ENCODE measurements around the gene TSPYL1. TPM values are rescaled to one million over a fixed set of nuclear protein-coding genes. Genes with fewer than 3 reads are reported as not detected.

TSPYL1 gene
- total and polyA plus RNA-seq, 9 of the 15 experiments (the other 6 are each of a cell fraction or from before 2014, with no cell fraction given): 23.1 to 56.8 (median 37.9) TPM

GRCh38 chr6:116254297-116255056 lies 25.3 kb downstream of the TSPYL1 start (continued):
- no peak for TF ChIP-seq ZNF431 (CRISPR knock-in tag; IDR thresholded peaks at IDR 0.05)
- peak; percentile 67; the same call in 1 of the 2 replicates for TF ChIP-seq NFRKB (IDR thresholded peaks at IDR 0.05; ENCODE audit: low read depth)

- CTCF ChIA-PET (ENCODE audit: low intra/inter-chr PET ratio): no interaction called here
- FAIRE-seq: peak; percentile 97
- no TSS peak for BruUV-seq (replicated peaks)
- POLR2A ChIA-PET: interaction anchor here (0.6 to 3.7 kb wide), 5 partner anchors 14 to 310 kb away, joined by 3 to 22 read pairs (median 4); no protein-coding TSS in a partner anchor
- peaks cover 2% of the 10 kb centered on the region; the same call in 1 of the 3 replicates for H3K36me3 ChIP-seq (ENCODE audit: control insufficient read depth, insufficient read depth, low read length)
- H3K27me3 ChIP-seq (ENCODE audit: control insufficient read depth in 2 of 2, insufficient read depth in 2 of 2, low read length in 2 of 2): no peaks in the 10 kb centered on the region
- no peaks in the 10 kb centered on the region for H3K9me3 ChIP-seq (replicated peaks; ENCODE audit: control insufficient read depth, insufficient read depth, low read depth, low read length)
- peak; percentile 91 for ATAC-seq
- H3K27ac ChIP-seq (ENCODE audit: extremely low read depth, low read depth, low read length): peak within 1 kb of the TSS; percentile 85
- H2AFZ ChIP-seq (ENCODE audit: low read depth, low read length): peak within 1 kb of the TSS; percentile 88
- in situ Hi-C loops (cut with MboI): no loop called here
- intact Hi-C loops (cut with micrococcal nuclease): no loop called here
- H3K4me1 ChIP-seq (replicated peaks in 1 of 2; ENCODE audit: control insufficient read depth in 2 of 2, insufficient read depth in 2 of 2, low read length in 2 of 2): peaks cover 6 to 14% of the 10 kb centered on the region in 2 experiments; a peak in 3 of 5 replicates
- 17% methylated on average over 46 of the region's 53 CpGs for WGBS (ENCODE audit: insufficient coverage, low coverage, missing lambda C conversion rate)
- H3K79me2 ChIP-seq (ENCODE audit: control insufficient read depth, insufficient read depth, low read length): peaks cover 47% of the 10 kb centered on the region
- H3K9ac ChIP-seq (ENCODE audit: insufficient read depth in 1 of 2, low read depth in 2 of 2, low read length in 2 of 2): peak within 1 kb of the TSS; percentile 89 to 91
- no peaks in the 10 kb centered on the region for H3K9me1 ChIP-seq (ENCODE audit: control insufficient read depth, insufficient read depth, low read length)
- peak; percentile 88 to 96 (median 90) for DNase-seq (ENCODE audit: extremely low read depth in 1 of 4, low spot score in 3 of 4)
- H3K4me2 ChIP-seq (ENCODE audit: insufficient read depth, low read length): peak within 1 kb of the TSS; percentile 85
- H4K20me1 ChIP-seq (replicated peaks; ENCODE audit: control insufficient read depth, insufficient read depth, low read length): peaks cover 4% of the 10 kb centered on the region; the same call in 1 of the 2 replicates
- peak within 1 kb of the TSS; percentile 71 for H3K4me3 ChIP-seq
- TF ChIP-seq SOX6 (IDR thresholded peaks at IDR 0.05) (peak; percentile 100), TFE3 (CRISPR knock-in tag; IDR thresholded peaks at IDR 0.05) (no peak), BHLHE40 (IDR thresholded peaks at IDR 0.05; ENCODE audit: low read length) (0 out of 2 replicates have a peak, but pooled peaks have one; percentile 40), POLR3A (IDR thresholded peaks at IDR 0.05; ENCODE audit: borderline replicate concordance, extremely low read depth, insufficient read depth, insufficient read length) (no peak), ZNF780A (CRISPR knock-in tag; IDR thresholded peaks at IDR 0.05) (no peak), KAT7 (CRISPR knock-in tag; IDR thresholded peaks at IDR 0.05; ENCODE audit: borderline replicate concordance) (peak; percentile 56; the same call in 1 of the 2 replicates)
- TF ChIP-seq, protein P1, sequence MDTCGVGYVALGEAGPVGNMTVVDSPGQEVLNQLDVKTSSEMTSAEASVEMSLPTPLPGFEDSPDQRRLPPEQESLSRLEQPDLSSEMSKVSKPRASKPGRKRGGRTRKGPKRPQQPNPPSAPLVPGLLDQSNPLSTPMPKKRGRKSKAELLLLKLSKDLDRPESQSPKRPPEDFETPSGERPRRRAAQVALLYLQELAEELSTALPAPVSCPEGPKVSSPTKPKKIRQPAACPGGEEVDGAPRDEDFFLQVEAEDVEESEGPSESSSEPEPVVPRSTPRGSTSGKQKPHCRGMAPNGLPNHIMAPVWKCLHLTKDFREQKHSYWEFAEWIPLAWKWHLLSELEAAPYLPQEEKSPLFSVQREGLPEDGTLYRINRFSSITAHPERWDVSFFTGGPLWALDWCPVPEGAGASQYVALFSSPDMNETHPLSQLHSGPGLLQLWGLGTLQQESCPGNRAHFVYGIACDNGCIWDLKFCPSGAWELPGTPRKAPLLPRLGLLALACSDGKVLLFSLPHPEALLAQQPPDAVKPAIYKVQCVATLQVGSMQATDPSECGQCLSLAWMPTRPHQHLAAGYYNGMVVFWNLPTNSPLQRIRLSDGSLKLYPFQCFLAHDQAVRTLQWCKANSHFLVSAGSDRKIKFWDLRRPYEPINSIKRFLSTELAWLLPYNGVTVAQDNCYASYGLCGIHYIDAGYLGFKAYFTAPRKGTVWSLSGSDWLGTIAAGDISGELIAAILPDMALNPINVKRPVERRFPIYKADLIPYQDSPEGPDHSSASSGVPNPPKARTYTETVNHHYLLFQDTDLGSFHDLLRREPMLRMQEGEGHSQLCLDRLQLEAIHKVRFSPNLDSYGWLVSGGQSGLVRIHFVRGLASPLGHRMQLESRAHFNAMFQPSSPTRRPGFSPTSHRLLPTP (IDR thresholded peaks at IDR 0.05; ENCODE audit: borderline replicate concordance, extremely low read depth, insufficient read length): no peak
These were observed 26.0 kb downstream of the TSPYL1 start, which contains the start of gene TSPYL4 for GRCh38 chr6:116253505-116254296. Gene TSPYL4 (minus strand): TSS chr6:116254075. CDS start chr6:116254008, 67 bp downstream.

Data from K562 (cell line).